IPS DF 6.9 (cell line): ENCODE measurements around the gene HBA2.

Experiments
- DNase-seq: peaks from one replicate; pipeline ENCODE4 v3.0.0-alpha.2; 2013; ENCODE audit warnings: low read depth, low spot score
- H3K27ac ChIP-seq: one replicate; pipeline ENCODE4 v1.5.1; 2013; ENCODE audit warnings: low read length, control low read depth
- H3K27me3 ChIP-seq: 2 replicates; pipeline ENCODE4 v1.6.1; 2013; ENCODE audit warnings: mild to moderate bottlenecking, low read length; ENCODE audit not compliant: control insufficient read depth, insufficient read depth
- H3K36me3 ChIP-seq: 2 replicates; pipeline ENCODE4 v1.6.1; 2013; ENCODE audit warnings: low read length; ENCODE audit not compliant: control insufficient read depth, insufficient read depth
- H3K4me1 ChIP-seq: 2 replicates; pipeline ENCODE4 v1.6.1; 2013; ENCODE audit warnings: low read length; ENCODE audit not compliant: control insufficient read depth, insufficient read depth
- H3K4me3 ChIP-seq: 2 replicates; pipeline ENCODE4 v1.5.1; 2013; ENCODE audit warnings: mild to moderate bottlenecking, low read length
- H3K9me3 ChIP-seq: 2 replicates; pipeline ENCODE4 v1.6.1; 2013; ENCODE audit warnings: low read length, inconsistent platforms; ENCODE audit not compliant: control insufficient read depth, insufficient read depth
- WGBS: extraction: QIAGEN DNeasy Blood & Tissue Kit; methylation state at CpG from one replicate; pipeline ENCODE4 v1.1.7; 2013; ENCODE audit warnings: mixed read lengths, missing lambda C conversion rate; ENCODE audit not compliant: insufficient read length, insufficient coverage; 5-methylcytosine and 5-hydroxymethylcytosine counted together

The HBA2 gene

GRCh38 chr16:180681-181564 lies 8.2 kb downstream of the HBA2 start:
- DNase-seq: peak; percentile 71
- Histone ChIP-seq H3K36me3 (no peaks in the 10 kb centered on the region; the same call in 1 of the 2 replicates), H3K27ac (no peak overlapping the region), H3K4me3 (peak overlapping the region; percentile 12; the same call in 1 of the 2 replicates), H3K4me1 (peaks cover 3% of the 10 kb centered on the region; the same call in 1 of the 2 replicates), H3K27me3 (peaks cover 30% of the 10 kb centered on the region), H3K9me3 (no peaks in the 10 kb centered on the region)
- WGBS: no CpG with 5 or more reads among the region's 89 CpGs

DNA sequence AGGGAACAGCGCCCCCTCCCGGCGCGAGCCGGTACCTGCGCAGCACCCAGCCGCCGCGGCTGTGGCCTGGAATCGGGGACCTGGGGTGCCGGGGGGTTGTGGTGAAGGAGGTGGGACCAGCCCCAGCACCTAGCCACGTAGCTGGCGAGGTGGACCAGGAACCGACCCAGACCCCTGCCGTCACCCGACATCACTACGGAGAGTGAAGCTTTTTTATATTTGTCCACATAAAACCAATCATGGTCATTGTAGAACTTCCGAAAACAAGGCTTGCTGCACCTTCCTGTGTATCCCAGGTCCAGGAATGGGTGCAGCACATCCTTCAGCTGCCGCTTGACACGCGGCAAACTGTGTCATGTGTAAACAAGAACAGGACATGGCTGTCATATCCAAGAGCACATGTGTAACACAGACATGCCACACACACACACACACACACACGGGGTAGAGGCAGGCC lies 8.9 kb downstream of the HBA2 start:
- DNase-seq: no peak
- no CpG with 5 or more reads among the region's 22 CpGs for WGBS
- no peak overlapping the region for H3K4me3 ChIP-seq

GRCh38 chr16:183005-183404 lies 10.3 kb downstream of the HBA2 start:
- no CpG with 5 or more reads among the region's 7 CpGs for WGBS
- Histone ChIP-seq H3K36me3 (peaks cover 4% of the 10 kb centered on the region), H3K27me3 (peaks cover 17% of the 10 kb centered on the region), H3K4me1 (peaks cover 3% of the 10 kb centered on the region; the same call in 1 of the 2 replicates), H3K9me3 (no peaks in the 10 kb centered on the region), H3K4me3 (no peak overlapping the region), H3K27ac (no peak overlapping the region)
- no peak for DNase-seq

More for the DNA sequence above, 8.9 kb downstream of the HBA2 start:
- H3K4me1 ChIP-seq: peaks cover 3% of the 10 kb centered on the region; the same call in 1 of the 2 replicates
- no peaks in the 10 kb centered on the region for H3K9me3 ChIP-seq
- H3K27ac ChIP-seq: no peak overlapping the region
- H3K27me3 ChIP-seq: peaks cover 28% of the 10 kb centered on the region
- no peaks in the 10 kb centered on the region; the same call in 1 of the 2 replicates for H3K36me3 ChIP-seq

GRCh38 chr16:185213-185612 lies 12.5 kb downstream of the HBA2 start:
- Histone ChIP-seq H3K27ac (no peak overlapping the region), H3K4me3 (no peak overlapping the region), H3K4me1 (peaks cover 3% of the 10 kb centered on the region; the same call in 1 of the 2 replicates), H3K9me3 (no peaks in the 10 kb centered on the region), H3K36me3 (peaks cover 20% of the 10 kb centered on the region), H3K27me3 (no peaks in the 10 kb centered on the region; the same call in 1 of the 2 replicates)
- no peak for DNase-seq
- no CpG with 5 or more reads among the region's 13 CpGs for WGBS

GRCh38 chr16:185691-186090 lies 13.0 kb downstream of the HBA2 start:
- no peak for DNase-seq
- no peak overlapping the region for H3K27ac ChIP-seq
- H3K4me3 ChIP-seq: no peak overlapping the region
- H3K27me3 ChIP-seq: no peaks in the 10 kb centered on the region; the same call in 1 of the 2 replicates
- H3K36me3 ChIP-seq: peaks cover 21% of the 10 kb centered on the region
- no peaks in the 10 kb centered on the region for H3K9me3 ChIP-seq
- no CpG with 5 or more reads among the region's 11 CpGs for WGBS
- peaks cover 3% of the 10 kb centered on the region; the same call in 1 of the 2 replicates for H3K4me1 ChIP-seq

DNA sequence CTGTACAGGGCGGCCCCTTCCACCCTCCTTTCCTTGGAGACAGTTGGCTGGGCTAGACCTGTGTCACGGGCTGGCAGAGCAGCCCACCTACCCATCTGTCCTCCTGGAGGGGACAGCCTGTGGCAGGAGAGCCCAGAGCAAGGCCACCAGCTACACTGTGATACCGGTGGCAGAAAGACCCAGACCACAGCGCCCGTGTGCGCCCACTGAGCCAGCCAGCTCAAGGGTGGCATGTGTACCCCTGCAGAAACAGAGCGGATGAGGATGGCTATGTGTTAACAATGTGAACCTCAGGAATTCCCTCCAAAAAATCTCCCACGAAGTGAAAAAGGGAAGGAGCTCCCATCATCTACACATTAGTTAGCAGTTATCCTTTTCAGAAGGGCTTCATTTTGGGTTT lies 14.7 kb downstream of the HBA2 start:
- Histone ChIP-seq H3K9me3 (no peaks in the 10 kb centered on the region), H3K27ac (no peak overlapping the region), H3K4me1 (no peaks in the 10 kb centered on the region), H3K27me3 (no peaks in the 10 kb centered on the region), H3K36me3 (peaks cover 33% of the 10 kb centered on the region), H3K4me3 (no peak overlapping the region)
- no peak for DNase-seq
- no CpG with 5 or more reads among the region's 8 CpGs for WGBS

- WGBS: no CpG with 5 or more reads among the region's 8 CpGs
- Histone ChIP-seq H3K9me3 (no peaks in the 10 kb centered on the region), H3K36me3 (peaks cover 36% of the 10 kb centered on the region), H3K27me3 (no peaks in the 10 kb centered on the region), H3K4me3 (no peak overlapping the region), H3K27ac (no peak overlapping the region), H3K4me1 (no peaks in the 10 kb centered on the region)
- DNase-seq: no peak
Observed at GRCh38 chr16:188674-189073, 16.0 kb downstream of the HBA2 start.

- Histone ChIP-seq H3K4me1 (no peaks in the 10 kb centered on the region), H3K27me3 (no peaks in the 10 kb centered on the region), H3K36me3 (peaks cover 36% of the 10 kb centered on the region), H3K9me3 (no peaks in the 10 kb centered on the region), H3K27ac (no peak overlapping the region), H3K4me3 (no peak overlapping the region)
- WGBS: no CpG with 5 or more reads among the region's 34 CpGs
- no peak for DNase-seq
Observed at GRCh38 chr16:189604-190186, 17.0 kb downstream of the HBA2 start.

DNA sequence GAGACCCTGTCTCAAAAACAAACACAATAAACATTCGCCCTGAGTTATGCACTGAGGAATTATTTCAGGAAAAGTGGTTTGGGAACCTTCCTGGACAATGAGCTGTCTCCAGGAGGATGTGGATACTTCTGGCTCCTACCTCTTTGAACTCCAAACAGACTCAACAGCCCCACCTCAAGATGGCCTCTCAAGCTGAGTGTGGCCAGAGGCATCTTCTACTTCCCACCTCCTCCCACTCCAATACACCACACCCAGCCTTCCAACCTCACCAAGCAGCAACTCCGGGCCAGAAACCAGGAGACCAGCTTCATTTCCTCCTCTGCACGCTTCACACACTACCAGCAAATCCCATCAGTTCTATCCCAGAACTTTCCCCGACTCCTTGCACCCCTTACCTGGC lies 19.2 kb downstream of the HBA2 start:
- no peak overlapping the region for H3K4me3 ChIP-seq
- no peak for DNase-seq
- WGBS: no CpG with 5 or more reads among the region's 4 CpGs
- H3K27ac ChIP-seq: no peak overlapping the region
- peaks cover 39% of the 10 kb centered on the region for H3K36me3 ChIP-seq
- H3K27me3 ChIP-seq: no peaks in the 10 kb centered on the region
- no peaks in the 10 kb centered on the region for H3K4me1 ChIP-seq
- no peaks in the 10 kb centered on the region for H3K9me3 ChIP-seq

DNA sequence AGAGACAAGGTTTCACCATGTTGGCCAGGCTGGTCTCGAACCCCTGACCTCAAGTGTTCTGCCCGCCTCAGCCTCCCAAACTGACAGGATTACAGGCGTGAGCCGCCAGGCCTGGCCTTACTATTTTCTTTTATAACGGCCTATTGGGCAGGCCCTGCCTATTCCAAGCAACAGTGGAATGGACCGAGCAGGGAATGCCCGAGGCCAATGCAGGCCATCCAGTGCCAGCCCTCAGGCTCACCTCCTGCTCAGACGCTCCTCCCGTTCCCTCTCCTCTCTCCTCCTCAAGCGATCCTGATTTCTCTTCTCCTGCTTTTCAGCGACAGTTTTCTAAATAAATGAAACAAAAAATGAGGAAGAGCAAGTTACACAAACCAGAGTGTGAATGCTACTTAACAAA lies 20.0 kb downstream of the HBA2 start:
- Histone ChIP-seq H3K27me3 (no peaks in the 10 kb centered on the region), H3K27ac (no peak overlapping the region), H3K4me3 (no peak overlapping the region), H3K9me3 (no peaks in the 10 kb centered on the region), H3K4me1 (no peaks in the 10 kb centered on the region), H3K36me3 (peaks cover 41% of the 10 kb centered on the region)
- WGBS: no CpG with 5 or more reads among the region's 11 CpGs
- DNase-seq: no peak
